CD4-positive, alpha-beta T cell treated with Interleukin-17A for 1 hour (primary cell): ENCODE results near the gene AFF3.

ENCODE experiments used
- DNase-seq: peaks from one replicate; pipeline ENCODE4 v3.0.0-alpha.2; 2020

Gene AFF3

GRCh38 chr2:99571021-99571420 is 571.4 kb downstream of the AFF3 start:
- DNase-seq, result no peak

GRCh38 chr2:99569386-99569785 is 573.0 kb downstream of the AFF3 start:
- DNase-seq, result no peak

- DNase-seq, result no peak
Measured at GRCh38 chr2:99565227-99565626, 577.2 kb downstream of the AFF3 start.

GRCh38 chr2:99562516-99562915 is 579.9 kb downstream of the AFF3 start:
- no peak for DNase-seq

GRCh38 chr2:99561804-99562203 is 580.6 kb downstream of the AFF3 start:
- no peak for DNase-seq

GRCh38 chr2:99559075-99559662 is 583.2 kb downstream of the AFF3 start:
- peak; percentile 78 for DNase-seq

GRCh38 chr2:99555404-99555803 is 587.0 kb downstream of the AFF3 start:
- DNase-seq, result no peak

- no peak for DNase-seq
Measured at GRCh38 chr2:99554871-99555270, 587.5 kb downstream of the AFF3 start.

GRCh38 chr2:99554238-99554637 is 588.2 kb downstream of the AFF3 start:
- no peak for DNase-seq

- no peak for DNase-seq
Measured at GRCh38 chr2:99552529-99552928, 589.9 kb downstream of the AFF3 start.

- DNase-seq, result no peak
Measured at GRCh38 chr2:99550368-99550767, 592.0 kb downstream of the AFF3 start.

- DNase-seq, result no peak
Measured at GRCh38 chr2:99545604-99546003, 596.8 kb downstream of the AFF3 start.

GRCh38 chr2:99545066-99545465 is 597.3 kb downstream of the AFF3 start:
- no peak for DNase-seq

- DNase-seq, result no peak
Measured at GRCh38 chr2:99544608-99545007, 597.8 kb downstream of the AFF3 start.

- no peak for DNase-seq
Measured at GRCh38 chr2:99543247-99543646, 599.1 kb downstream of the AFF3 start.

- no peak for DNase-seq
Measured at GRCh38 chr2:99537910-99538485, 604.4 kb downstream of the AFF3 start.

GRCh38 chr2:99524056-99524455 is 618.3 kb downstream of the AFF3 start:
- no peak for DNase-seq

GRCh38 chr2:99522157-99522556 is 620.2 kb downstream of the AFF3 start:
- DNase-seq, result no peak

GRCh38 chr2:99520813-99521212 is 621.6 kb downstream of the AFF3 start:
- no peak for DNase-seq

- no peak for DNase-seq
Measured at GRCh38 chr2:99520195-99520594, 622.2 kb downstream of the AFF3 start.

GRCh38 chr2:99514357-99514756 is 628.0 kb downstream of the AFF3 start:
- no peak for DNase-seq

- no peak for DNase-seq
Measured at GRCh38 chr2:99512181-99512591, 630.2 kb downstream of the AFF3 start.

GRCh38 chr2:99509387-99509786 is 633.0 kb downstream of the AFF3 start:
- no peak for DNase-seq

- no peak for DNase-seq
Measured at GRCh38 chr2:99507937-99508818, 634.2 kb downstream of the AFF3 start.
